HL-60 (cell line): ENCODE measurements around the gene MOCOS.

ENCODE experiments used
- POLR2AphosphoS5 ChIP-seq: IDR thresholded peaks from 2 replicates; pipeline ENCODE4 v1.6.1; 2012; ENCODE audit warnings: low read depth
- TF ChIP-seq, protein P1 (sequence below): IDR thresholded peaks from one replicate; pipeline ENCODE4 v1.5.1; 2011; ENCODE audit warnings: low read length, control low read depth, inconsistent platforms; ENCODE audit not compliant: insufficient read depth
- TF ChIP-seq, protein P2 (sequence below): IDR thresholded peaks from 2 replicates; pipeline ENCODE4 v1.6.1; 2012; ENCODE audit warnings: low read depth; ENCODE audit not compliant: insufficient replicate concordance

DNA sequence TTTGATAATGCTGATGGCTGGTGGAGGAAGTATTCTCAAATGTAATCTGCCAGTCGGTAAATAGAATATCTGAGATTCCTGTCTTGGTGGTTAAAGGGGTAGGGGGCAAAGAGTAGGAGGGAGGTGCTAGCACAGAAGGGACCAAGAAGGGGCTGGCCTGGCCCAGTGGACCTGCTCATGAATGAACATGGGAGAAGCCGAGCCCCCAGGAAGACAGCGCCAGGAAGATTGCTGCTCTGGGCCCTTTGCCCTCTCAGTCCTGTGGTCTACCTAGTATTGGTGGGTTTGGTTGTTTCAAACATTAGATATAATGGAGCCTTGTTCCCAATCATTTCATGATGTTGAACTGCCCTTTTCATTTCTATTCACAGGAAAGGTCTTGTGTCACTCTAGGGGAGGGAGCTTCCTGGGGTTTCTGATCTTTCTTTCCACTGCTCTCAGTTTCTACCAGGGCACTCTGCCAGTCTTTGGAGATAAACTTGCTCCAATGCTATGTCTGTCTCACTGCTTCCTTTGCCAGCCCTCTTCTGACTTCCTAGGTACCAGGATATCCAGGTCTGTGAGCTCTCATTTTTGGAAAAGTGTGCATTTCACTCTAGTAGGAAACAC is 5.3 kb upstream of the MOCOS start:
- TF ChIP-seq, protein P1, sequence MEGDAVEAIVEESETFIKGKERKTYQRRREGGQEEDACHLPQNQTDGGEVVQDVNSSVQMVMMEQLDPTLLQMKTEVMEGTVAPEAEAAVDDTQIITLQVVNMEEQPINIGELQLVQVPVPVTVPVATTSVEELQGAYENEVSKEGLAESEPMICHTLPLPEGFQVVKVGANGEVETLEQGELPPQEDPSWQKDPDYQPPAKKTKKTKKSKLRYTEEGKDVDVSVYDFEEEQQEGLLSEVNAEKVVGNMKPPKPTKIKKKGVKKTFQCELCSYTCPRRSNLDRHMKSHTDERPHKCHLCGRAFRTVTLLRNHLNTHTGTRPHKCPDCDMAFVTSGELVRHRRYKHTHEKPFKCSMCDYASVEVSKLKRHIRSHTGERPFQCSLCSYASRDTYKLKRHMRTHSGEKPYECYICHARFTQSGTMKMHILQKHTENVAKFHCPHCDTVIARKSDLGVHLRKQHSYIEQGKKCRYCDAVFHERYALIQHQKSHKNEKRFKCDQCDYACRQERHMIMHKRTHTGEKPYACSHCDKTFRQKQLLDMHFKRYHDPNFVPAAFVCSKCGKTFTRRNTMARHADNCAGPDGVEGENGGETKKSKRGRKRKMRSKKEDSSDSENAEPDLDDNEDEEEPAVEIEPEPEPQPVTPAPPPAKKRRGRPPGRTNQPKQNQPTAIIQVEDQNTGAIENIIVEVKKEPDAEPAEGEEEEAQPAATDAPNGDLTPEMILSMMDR = no peak
- no peak for TF ChIP-seq POLR2AphosphoS5
- TF ChIP-seq, protein P2, sequence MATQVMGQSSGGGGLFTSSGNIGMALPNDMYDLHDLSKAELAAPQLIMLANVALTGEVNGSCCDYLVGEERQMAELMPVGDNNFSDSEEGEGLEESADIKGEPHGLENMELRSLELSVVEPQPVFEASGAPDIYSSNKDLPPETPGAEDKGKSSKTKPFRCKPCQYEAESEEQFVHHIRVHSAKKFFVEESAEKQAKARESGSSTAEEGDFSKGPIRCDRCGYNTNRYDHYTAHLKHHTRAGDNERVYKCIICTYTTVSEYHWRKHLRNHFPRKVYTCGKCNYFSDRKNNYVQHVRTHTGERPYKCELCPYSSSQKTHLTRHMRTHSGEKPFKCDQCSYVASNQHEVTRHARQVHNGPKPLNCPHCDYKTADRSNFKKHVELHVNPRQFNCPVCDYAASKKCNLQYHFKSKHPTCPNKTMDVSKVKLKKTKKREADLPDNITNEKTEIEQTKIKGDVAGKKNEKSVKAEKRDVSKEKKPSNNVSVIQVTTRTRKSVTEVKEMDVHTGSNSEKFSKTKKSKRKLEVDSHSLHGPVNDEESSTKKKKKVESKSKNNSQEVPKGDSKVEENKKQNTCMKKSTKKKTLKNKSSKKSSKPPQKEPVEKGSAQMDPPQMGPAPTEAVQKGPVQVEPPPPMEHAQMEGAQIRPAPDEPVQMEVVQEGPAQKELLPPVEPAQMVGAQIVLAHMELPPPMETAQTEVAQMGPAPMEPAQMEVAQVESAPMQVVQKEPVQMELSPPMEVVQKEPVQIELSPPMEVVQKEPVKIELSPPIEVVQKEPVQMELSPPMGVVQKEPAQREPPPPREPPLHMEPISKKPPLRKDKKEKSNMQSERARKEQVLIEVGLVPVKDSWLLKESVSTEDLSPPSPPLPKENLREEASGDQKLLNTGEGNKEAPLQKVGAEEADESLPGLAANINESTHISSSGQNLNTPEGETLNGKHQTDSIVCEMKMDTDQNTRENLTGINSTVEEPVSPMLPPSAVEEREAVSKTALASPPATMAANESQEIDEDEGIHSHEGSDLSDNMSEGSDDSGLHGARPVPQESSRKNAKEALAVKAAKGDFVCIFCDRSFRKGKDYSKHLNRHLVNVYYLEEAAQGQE = no peak
